ENCODE results near the gene AHRR. TPM values are rescaled to one million over a fixed set of nuclear protein-coding genes. Genes with fewer than 3 reads are reported as not detected.

Gene AHRR
- total RNA-seq, 2 donors from 2014 or later = 1.9 to 2.1 TPM

- TF ChIP-seq CTCF (IDR thresholded peaks at IDR 0.05) = no peak
- Histone ChIP-seq H3K27me3 (no peaks in the 10 kb centered on the region), H3K27ac (no peak overlapping the region), H3K9ac (ENCODE audit: low read depth in 2 of 2, low read length in 2 of 2) (no peak overlapping the region), H3K4me1 (no peaks in the 10 kb centered on the region), H3K36me3 (peaks cover 6% of the 10 kb centered on the region), H3K4me3 (no peak overlapping the region), H3K9me3 (no peaks in the 10 kb centered on the region)
- intact Hi-C loops (cut with DNase I) = no loop called here
- DNase-seq = no peak
Measured at GRCh38 chr5:305050-305449, 16.5 kb upstream of the AHRR start.

GRCh38 chr5:305459-305858, 16.1 kb upstream of the AHRR start:
- no peaks in the 10 kb centered on the region for H3K9me3 ChIP-seq
- H3K4me1 ChIP-seq = no peaks in the 10 kb centered on the region
- no peak for DNase-seq
- H3K27ac ChIP-seq = no peak overlapping the region
- peaks cover 6% of the 10 kb centered on the region for H3K36me3 ChIP-seq
- H3K4me3 ChIP-seq = no peak overlapping the region
- no peak for TF ChIP-seq CTCF (IDR thresholded peaks at IDR 0.05)
- H3K9ac ChIP-seq (ENCODE audit: low read depth in 2 of 2, low read length in 2 of 2) = no peak overlapping the region
- no peaks in the 10 kb centered on the region for H3K27me3 ChIP-seq
- intact Hi-C loops (cut with DNase I) = no loop called here

DNA sequence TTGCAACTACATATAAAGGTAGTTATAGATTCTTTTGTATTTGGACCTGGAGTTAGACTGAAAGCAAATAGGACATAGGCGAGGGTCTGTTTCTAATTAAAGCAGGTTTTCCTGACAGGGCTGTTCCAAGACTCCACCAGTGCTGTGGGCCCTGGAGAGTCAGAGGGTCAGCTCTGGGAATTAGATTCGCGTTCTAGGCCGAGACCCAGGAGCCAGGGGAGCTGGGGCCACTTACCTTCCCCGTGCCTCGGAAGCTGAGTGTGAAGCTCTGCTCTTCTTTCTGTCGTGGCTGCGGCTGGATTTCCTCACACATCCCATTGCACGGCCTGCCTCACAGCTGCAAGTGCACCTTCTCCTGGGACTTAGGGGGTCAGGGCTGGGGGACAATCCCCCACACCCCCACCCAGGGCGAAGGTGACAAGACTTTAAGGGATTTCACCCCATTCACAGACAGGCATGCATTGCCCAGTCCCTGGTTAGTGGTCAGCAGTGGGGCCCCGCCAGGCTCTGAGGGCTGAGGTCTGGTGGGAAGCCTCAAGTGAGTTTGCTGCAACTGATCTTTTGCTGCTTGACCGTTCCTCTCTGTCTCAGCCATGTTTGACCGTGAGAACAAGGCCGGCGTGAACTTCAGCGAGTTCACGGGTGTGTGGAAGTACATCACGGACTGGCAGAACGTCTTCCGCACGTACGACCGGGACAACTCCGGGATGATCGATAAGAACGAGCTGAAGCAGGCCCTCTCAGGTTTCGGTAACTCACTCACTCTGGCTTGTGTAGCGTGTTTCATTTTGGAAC, 15.3 kb upstream of the AHRR start:
- no peaks in the 10 kb centered on the region for H3K27me3 ChIP-seq
- H3K9ac ChIP-seq (ENCODE audit: low read depth in 2 of 2, low read length in 2 of 2) = no peak overlapping the region
- H3K9me3 ChIP-seq = no peaks in the 10 kb centered on the region
- peaks cover 6% of the 10 kb centered on the region for H3K36me3 ChIP-seq
- TF ChIP-seq CTCF (IDR thresholded peaks at IDR 0.05) = no peak
- intact Hi-C loops (cut with DNase I) = no loop called here
- DNase-seq = no peak
- H3K27ac ChIP-seq = no peak overlapping the region
- no peaks in the 10 kb centered on the region for H3K4me1 ChIP-seq
- no peak overlapping the region for H3K4me3 ChIP-seq

- DNase-seq = no peak
- intact Hi-C loops (cut with DNase I) = no loop called here
Measured at GRCh38 chr5:307306-307705, 14.2 kb upstream of the AHRR start.

GRCh38 chr5:307794-308579, 13.5 kb upstream of the AHRR start:
- intact Hi-C loops (cut with DNase I) = no loop called here
- no peak for DNase-seq
- Histone ChIP-seq H3K9ac (ENCODE audit: low read depth in 2 of 2, low read length in 2 of 2) (no peak overlapping the region), H3K4me1 (no peaks in the 10 kb centered on the region), H3K27ac (no peak overlapping the region), H3K27me3 (no peaks in the 10 kb centered on the region), H3K9me3 (no peaks in the 10 kb centered on the region), H3K36me3 (peaks cover 6% of the 10 kb centered on the region), H3K4me3 (no peak overlapping the region)
- TF ChIP-seq CTCF (IDR thresholded peaks at IDR 0.05) = no peak

More at GRCh38 chr5:307306-307705, 14.2 kb upstream of the AHRR start:
- Histone ChIP-seq H3K4me1 (no peaks in the 10 kb centered on the region), H3K4me3 (no peak overlapping the region), H3K27ac (no peak overlapping the region), H3K27me3 (no peaks in the 10 kb centered on the region), H3K36me3 (peaks cover 6% of the 10 kb centered on the region), H3K9ac (ENCODE audit: low read depth in 2 of 2, low read length in 2 of 2) (no peak overlapping the region), H3K9me3 (no peaks in the 10 kb centered on the region)
- TF ChIP-seq CTCF (IDR thresholded peaks at IDR 0.05) = no peak

Measured in colonic mucosa (tissue), 4 donors.